Kasumi-1 (cell line): ENCODE data around the gene PLEKHF1.
"Not testable (repeated sequence)": the region's sequence is repeated elsewhere in the genome, so short reads cannot be mapped to it uniquely, and the experiment has no call there.

Experiments
- DNase-seq, 2 experiments: peaks; one replicate each; lab custom pipeline; 2025; lab: John Stamatoyannopoulos, UW

Gene PLEKHF1, protein sequence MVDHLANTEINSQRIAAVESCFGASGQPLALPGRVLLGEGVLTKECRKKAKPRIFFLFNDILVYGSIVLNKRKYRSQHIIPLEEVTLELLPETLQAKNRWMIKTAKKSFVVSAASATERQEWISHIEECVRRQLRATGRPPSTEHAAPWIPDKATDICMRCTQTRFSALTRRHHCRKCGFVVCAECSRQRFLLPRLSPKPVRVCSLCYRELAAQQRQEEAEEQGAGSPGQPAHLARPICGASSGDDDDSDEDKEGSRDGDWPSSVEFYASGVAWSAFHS

DNA sequence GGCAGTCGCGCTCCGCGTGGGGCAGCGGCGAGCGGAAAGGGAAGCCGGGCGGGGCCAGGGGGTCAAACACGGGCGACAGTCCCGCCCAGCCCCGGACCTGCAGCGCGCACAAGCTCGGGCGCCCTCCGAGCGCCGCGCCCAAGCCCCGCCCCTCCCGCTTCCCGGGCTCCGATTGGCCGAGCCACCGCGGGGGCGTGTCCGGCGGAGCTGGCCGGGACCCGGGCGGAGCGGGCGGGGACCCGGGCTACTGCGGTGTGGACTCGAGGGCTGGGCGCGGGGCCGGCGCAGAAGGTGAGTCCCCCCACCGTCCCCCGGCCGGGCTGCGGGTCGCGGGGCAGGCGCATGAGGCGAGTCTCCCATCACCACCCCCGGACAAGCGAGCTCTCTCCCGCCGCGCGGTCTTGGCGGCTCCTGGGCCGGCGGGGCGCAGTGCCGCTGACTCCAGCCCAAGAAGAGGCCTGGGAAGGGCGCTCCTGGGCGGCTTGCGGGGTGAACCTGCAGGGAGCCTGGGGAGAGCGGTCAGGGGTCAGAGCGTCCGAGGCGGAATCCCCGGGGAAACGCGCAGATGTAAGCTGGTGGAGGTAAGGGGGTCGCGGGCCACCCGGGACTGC lies at the start of gene PLEKHF1:
Gene PLEKHF1, plus strand, starts transcription at position 247 of the 611 bp plus-strand sequence. CDS start 8,379 bp downstream, outside the sequence.
- peak; percentile 46 to 48 for DNase-seq

- DNase-seq = no peak
Observed at GRCh38 chr19:29615891-29616425, 49.3 kb upstream of the PLEKHF1 start.

- no peak for DNase-seq
Observed at GRCh38 chr19:29616541-29616940, 48.7 kb upstream of the PLEKHF1 start.

- DNase-seq = no peak
Observed at GRCh38 chr19:29617366-29618266, 47.6 kb upstream of the PLEKHF1 start.

- DNase-seq = no peak
Observed at GRCh38 chr19:29618434-29618833, 46.8 kb upstream of the PLEKHF1 start.

GRCh38 chr19:29618871-29619270 lies 46.4 kb upstream of the PLEKHF1 start:
- no peak for DNase-seq

- DNase-seq = no peak
Observed at GRCh38 chr19:29620931-29621351, 44.3 kb upstream of the PLEKHF1 start.

GRCh38 chr19:29622166-29623070 lies 42.8 kb upstream of the PLEKHF1 start:
- peak; percentile 20 for DNase-seq

DNA sequence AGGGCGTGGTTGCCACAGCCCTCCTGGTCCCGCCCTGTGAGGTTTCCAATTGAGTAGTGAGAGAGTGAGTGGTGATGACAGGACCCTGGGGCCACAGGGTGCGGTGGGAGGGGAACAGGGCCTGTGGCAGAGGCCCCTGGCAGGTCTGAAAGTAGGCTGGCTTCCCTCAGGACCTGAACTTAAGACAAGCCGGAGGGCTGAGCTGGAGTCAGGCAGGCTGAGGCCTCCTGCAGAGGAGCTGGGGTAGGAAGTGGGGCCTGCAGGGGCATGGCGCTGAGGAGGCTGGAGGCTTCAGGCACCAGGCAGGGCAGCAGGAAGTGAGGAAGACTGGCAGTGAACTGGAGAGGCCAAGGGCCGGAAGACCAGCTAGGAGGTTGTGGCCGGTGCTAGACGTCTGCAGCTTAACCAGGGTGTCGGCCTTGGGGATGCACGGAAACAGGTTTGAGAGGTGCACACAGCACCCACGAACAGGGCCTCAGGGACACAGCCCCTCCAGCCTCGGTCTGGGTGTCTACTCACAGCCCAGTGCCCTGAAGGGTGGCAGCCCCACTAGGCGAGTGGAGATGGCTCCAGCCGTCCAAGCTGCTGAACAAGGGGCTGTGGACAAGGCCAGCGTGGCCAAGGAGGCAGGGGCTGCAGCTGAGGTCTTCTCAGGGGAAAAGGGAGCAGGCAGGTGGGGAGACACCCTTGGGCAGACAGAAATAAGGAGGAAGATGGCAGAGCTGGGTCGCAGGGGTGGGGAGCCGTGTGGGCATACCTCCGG lies 41.4 kb upstream of the PLEKHF1 start:
- no peak for DNase-seq

GRCh38 chr19:29624489-29625185 lies 40.6 kb upstream of the PLEKHF1 start:
- no peak for DNase-seq

DNA sequence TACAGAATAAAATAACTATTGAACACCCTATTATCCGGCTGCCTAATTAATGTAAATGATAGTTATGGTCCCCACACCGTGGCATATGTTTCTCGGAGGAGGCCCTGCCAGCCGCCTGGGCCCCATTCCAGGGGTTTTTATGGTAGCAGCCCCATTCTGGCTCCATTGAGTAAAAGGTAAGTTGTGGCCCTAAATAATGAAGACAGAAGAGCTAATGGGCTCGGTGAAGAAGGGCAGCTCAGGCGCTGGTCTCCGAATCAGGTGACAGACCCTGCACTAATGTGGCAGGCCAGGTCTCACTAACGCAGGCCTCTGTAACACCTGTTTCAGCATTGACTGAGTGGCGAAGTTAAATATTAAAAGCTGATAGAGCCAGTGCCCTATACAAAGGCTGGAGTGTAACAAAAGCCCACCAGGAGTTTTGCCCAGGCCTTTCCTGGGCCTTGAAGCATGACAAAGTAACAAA lies 40.0 kb upstream of the PLEKHF1 start:
- no peak for DNase-seq

- no peak for DNase-seq
Observed at GRCh38 chr19:29626386-29626785, 38.9 kb upstream of the PLEKHF1 start.

- DNase-seq = not testable (repeated sequence)
Observed at GRCh38 chr19:29626832-29627231, 38.4 kb upstream of the PLEKHF1 start.

GRCh38 chr19:29628661-29629385 lies 36.4 kb upstream of the PLEKHF1 start:
- DNase-seq = no peak

GRCh38 chr19:29629836-29630534 lies 35.3 kb upstream of the PLEKHF1 start:
- no peak for DNase-seq

- DNase-seq = no peak
Observed at GRCh38 chr19:29630655-29631054, 34.6 kb upstream of the PLEKHF1 start.

DNA sequence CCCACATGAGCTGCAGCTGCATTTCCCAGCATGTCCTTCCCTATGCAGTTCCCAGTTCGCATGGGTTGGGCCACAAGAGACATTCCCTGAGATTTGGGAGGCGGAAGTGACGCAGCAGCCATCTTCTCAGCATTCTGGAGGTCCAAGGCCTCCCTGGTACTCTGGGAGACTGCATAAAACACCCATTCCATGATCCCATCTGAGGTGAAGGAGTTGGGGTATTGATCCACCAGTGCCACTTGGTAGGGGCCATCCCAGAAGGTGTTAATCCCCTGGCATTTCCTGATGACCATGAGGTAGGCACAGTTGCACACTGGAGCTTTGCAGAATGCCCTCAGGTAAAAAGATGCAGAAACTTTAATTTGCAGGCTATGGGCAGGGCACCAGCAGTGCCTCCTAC lies 33.8 kb upstream of the PLEKHF1 start:
- DNase-seq = no peak

DNA sequence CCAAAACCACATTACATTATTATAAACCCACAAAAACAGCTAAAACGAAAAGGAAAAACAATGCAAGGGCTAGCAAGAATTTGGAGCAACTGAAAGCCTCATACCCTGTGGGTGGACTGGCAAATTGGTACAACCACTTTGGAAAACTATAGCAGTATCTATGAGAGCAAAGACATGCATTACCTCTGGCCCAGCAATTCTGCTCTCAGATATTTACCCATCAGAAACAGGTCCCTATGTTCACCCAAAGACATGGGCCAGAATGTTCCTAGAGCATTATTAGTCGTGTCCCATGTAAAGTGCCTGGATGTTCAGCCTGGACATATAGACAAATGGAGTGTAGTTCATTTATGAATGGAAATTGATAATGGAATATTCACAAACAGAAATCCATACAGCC lies 31.3 kb upstream of the PLEKHF1 start:
- no peak for DNase-seq
